ENCODE measurements around the gene ID1. TPM values are rescaled to one million over a fixed set of nuclear protein-coding genes. Genes with fewer than 3 reads are reported as not detected.

Gene ID1
- total and polyA plus RNA-seq, 10 of the 15 experiments (the other 5 are each of a cell fraction or from before 2014, with no cell fraction given), result 0.09 to 1.3 (median 0.47) TPM; not detected in 2

DNA sequence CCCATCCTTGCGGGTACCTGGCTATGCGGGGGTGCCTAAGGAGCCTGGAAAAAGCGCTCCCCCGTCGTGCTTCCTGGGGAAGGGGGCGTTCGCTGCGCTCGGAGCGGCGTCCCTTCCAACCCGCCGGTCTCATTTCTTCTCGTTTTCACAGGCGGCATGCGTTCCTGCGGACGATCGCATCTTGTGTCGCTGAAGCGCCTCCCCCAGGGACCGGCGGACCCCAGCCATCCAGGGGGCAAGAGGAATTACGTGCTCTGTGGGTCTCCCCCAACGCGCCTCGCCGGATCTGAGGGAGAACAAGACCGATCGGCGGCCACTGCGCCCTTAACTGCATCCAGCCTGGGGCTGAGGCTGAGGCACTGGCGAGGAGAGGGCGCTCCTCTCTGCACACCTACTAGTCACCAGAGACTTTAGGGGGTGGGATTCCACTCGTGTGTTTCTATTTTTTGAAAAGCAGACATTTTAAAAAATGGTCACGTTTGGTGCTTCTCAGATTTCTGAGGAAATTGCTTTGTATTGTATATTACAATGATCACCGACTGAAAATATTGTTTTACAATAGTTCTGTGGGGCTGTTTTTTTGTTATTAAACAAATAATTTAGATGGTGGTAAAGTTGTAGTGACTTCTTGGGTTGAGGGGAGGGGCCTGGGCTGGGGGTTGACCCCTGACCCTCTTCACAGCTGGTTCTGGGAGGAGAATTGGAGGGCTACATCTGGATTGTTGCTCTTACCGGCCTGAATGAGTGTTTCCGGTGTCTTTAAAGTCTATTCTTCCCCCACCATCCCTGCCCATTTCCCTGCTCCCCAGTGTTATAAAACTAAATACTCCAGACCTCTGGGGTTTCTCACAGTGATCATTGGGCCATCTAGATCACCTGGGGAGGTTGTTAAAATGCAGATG, 1.1 kb downstream of the ID1 start:
- no peak for FAIRE-seq
- RAD21 ChIA-PET (ENCODE audit: unreplicated experiment), result interaction anchor here (0.9 to 1.9 kb wide), 3 partner anchors 38 to 51 kb away, joined by 3 to 15 read pairs (median 3); no protein-coding TSS in a partner anchor
- intact Hi-C loops (cut with micrococcal nuclease; ENCODE audit: unreplicated experiment), result no loop called here

More for the DNA sequence above, 1.1 kb downstream of the ID1 start:
- Histone ChIP-seq H3K27me3 (replicated peaks in 1 of 2; ENCODE audit: control insufficient read depth in 2 of 2, insufficient read depth in 2 of 2, low read length in 1 of 2) (peaks cover 10 to 18% of the 10 kb centered on the region in 2 experiments), H3K4me2 (ENCODE audit: control insufficient read depth, insufficient read depth) (peak overlapping the region; percentile 85), H4K20me1 (ENCODE audit: control insufficient read depth, insufficient read depth) (no peaks in the 10 kb centered on the region), H3K9ac (ENCODE audit: control insufficient read depth, insufficient read depth, low read length) (no peak overlapping the region), H3K4me3 (peak overlapping the region; percentile 64), H3K27ac (ENCODE audit: control insufficient read depth, insufficient read depth) (no peak overlapping the region), H3K36me3 (ENCODE audit: control insufficient read depth in 2 of 2, insufficient read depth in 2 of 2, low read length in 1 of 2) (no peaks in the 10 kb centered on the region), H2AFZ (ENCODE audit: control insufficient read depth, low read depth, low read length) (peak overlapping the region; percentile 82), H3K79me2 (ENCODE audit: control insufficient read depth, insufficient read depth, low read length) (no peaks in the 10 kb centered on the region), H3K4me1 (ENCODE audit: control insufficient read depth, insufficient read depth, low read length) (peaks cover 21% of the 10 kb centered on the region), H3K9me3 (replicated peaks; ENCODE audit: control insufficient read depth, insufficient read depth, low read length) (no peaks in the 10 kb centered on the region; the same call in 2 of the 3 replicates)
- WGBS (ENCODE audit: insufficient coverage, insufficient replicate concordance, low lambda C conversion rate, missing lambda C conversion rate), result 7% methylated on average over 39 of the region's 39 CpGs
- TF ChIP-seq CBX3 (IDR thresholded peaks at IDR 0.05; ENCODE audit: borderline replicate concordance, low read depth) (no peak), NFIC (IDR thresholded peaks at IDR 0.05; ENCODE audit: low read depth, low read length) (no peak), FOXK2 (IDR thresholded peaks at IDR 0.05) (no peak), GATAD2B (conservative IDR thresholded peaks at IDR 0.05; ENCODE audit: low read depth) (no peak), SMARCA5 (IDR thresholded peaks at IDR 0.05) (no peak), IKZF1 (conservative IDR thresholded peaks at IDR 0.05) (no peak), CHD4 (IDR thresholded peaks at IDR 0.05) (no peak), BCL11A (IDR thresholded peaks at IDR 0.05; ENCODE audit: low read depth, low read length) (no peak), ZNF217 (IDR thresholded peaks at IDR 0.05) (no peak), BRCA1 (IDR thresholded peaks at IDR 0.05; ENCODE audit: low read depth, low read length) (no peak), PAX5 (IDR thresholded peaks at IDR 0.05; ENCODE audit: borderline replicate concordance, low read depth, low read length) (no peak), ATF7 (IDR thresholded peaks at IDR 0.05; ENCODE audit: low read depth) (no peak), SPI1 (IDR thresholded peaks at IDR 0.05; ENCODE audit: borderline replicate concordance, insufficient read depth, low read depth, low read length) (no peak), MTA2 (IDR thresholded peaks at IDR 0.05; ENCODE audit: low read depth) (no peak), SREBF2 (IDR thresholded peaks at IDR 0.05; ENCODE audit: low read length) (no peak), ZNF384 (IDR thresholded peaks at IDR 0.05; ENCODE audit: borderline replicate concordance, low read depth, low read length) (no peak), MYC (IDR thresholded peaks at IDR 0.05; ENCODE audit: insufficient read depth, insufficient read length, insufficient replicate concordance, low read length, severe bottlenecking) (no peak)
- TF ChIP-seq, protein P1, sequence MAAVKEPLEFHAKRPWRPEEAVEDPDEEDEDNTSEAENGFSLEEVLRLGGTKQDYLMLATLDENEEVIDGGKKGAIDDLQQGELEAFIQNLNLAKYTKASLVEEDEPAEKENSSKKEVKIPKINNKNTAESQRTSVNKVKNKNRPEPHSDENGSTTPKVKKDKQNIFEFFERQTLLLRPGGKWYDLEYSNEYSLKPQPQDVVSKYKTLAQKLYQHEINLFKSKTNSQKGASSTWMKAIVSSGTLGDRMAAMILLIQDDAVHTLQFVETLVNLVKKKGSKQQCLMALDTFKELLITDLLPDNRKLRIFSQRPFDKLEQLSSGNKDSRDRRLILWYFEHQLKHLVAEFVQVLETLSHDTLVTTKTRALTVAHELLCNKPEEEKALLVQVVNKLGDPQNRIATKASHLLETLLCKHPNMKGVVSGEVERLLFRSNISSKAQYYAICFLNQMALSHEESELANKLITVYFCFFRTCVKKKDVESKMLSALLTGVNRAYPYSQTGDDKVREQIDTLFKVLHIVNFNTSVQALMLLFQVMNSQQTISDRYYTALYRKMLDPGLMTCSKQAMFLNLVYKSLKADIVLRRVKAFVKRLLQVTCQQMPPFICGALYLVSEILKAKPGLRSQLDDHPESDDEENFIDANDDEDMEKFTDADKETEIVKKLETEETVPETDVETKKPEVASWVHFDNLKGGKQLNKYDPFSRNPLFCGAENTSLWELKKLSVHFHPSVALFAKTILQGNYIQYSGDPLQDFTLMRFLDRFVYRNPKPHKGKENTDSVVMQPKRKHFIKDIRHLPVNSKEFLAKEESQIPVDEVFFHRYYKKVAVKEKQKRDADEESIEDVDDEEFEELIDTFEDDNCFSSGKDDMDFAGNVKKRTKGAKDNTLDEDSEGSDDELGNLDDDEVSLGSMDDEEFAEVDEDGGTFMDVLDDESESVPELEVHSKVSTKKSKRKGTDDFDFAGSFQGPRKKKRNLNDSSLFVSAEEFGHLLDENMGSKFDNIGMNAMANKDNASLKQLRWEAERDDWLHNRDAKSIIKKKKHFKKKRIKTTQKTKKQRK (IDR thresholded peaks at IDR 0.05; ENCODE audit: low read depth, low read length), result no peak
- TF ChIP-seq, protein P2, sequence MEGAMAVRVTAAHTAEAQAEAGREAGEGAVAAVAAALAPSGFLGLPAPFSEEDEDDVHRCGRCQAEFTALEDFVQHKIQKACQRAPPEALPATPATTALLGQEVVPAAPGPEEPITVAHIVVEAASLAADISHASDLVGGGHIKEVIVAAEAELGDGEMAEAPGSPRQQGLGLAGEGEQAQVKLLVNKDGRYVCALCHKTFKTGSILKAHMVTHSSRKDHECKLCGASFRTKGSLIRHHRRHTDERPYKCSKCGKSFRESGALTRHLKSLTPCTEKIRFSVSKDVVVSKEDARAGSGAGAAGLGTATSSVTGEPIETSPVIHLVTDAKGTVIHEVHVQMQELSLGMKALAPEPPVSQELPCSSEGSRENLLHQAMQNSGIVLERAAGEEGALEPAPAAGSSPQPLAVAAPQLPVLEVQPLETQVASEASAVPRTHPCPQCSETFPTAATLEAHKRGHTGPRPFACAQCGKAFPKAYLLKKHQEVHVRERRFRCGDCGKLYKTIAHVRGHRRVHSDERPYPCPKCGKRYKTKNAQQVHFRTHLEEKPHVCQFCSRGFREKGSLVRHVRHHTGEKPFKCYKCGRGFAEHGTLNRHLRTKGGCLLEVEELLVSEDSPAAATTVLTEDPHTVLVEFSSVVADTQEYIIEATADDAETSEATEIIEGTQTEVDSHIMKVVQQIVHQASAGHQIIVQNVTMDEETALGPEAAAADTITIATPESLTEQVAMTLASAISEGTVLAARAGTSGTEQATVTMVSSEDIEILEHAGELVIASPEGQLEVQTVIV (IDR thresholded peaks at IDR 0.05; ENCODE audit: borderline replicate concordance, partially characterized antibody), result no peak
- DNase-seq (ENCODE audit: low read depth, low spot score) (no peak), ATAC-seq (no peak)
- no TSS peak for BruUV-seq (replicated peaks)
- ChIA-PET POLR2A (interaction anchor here (1.3 kb wide), 1 partner anchor 15 kb away, joined by 3 read pairs; no protein-coding TSS in a partner anchor), SMC1A (ENCODE audit: uncharacterized antibody, unreplicated experiment) (interaction anchor here (1.2 to 2.2 kb wide), 4 partner anchors 34 to 118 kb away, joined by 4 to 12 read pairs (median 6); no protein-coding TSS in a partner anchor), CTCF (interaction anchor here (0.6 to 18.6 kb wide), 3 partner anchors 15 to 56 kb away, joined by 3 to 958 read pairs (median 5); no protein-coding TSS in a partner anchor)
- in situ Hi-C loops (cut with MboI), result loop anchor here (5.0 kb wide), 1 partner anchor 34 kb away; no protein-coding TSS in a partner anchor
